Measurements from ENCODE around the gene QDPR. TPM values are rescaled to one million over a fixed set of nuclear protein-coding genes. Genes with fewer than 3 reads are reported as not detected.

QDPR gene
- total RNA-seq, 1 donor from 2014 or later = 22.6 TPM

GRCh38 chr4:17492876-17493275 lies 19.0 kb downstream of the QDPR start:
- Histone ChIP-seq H3K27me3 (ENCODE audit: control insufficient read depth, insufficient read depth, low read length) (no peaks in the 10 kb centered on the region), H3K4me3 (ENCODE audit: low read depth, low read length) (no peak overlapping the region), H3K36me3 (ENCODE audit: control insufficient read depth, insufficient read depth, low read length) (peaks cover 7% of the 10 kb centered on the region)
- FAIRE-seq (no peak), DNase-seq (ENCODE audit: low read depth) (no peak)
- TF ChIP-seq CTCF (IDR thresholded peaks at IDR 0.05; ENCODE audit: insufficient read depth, low read length, severe bottlenecking) = no peak

GRCh38 chr4:17492058-17492741 lies 19.7 kb downstream of the QDPR start:
- H3K36me3 ChIP-seq (ENCODE audit: control insufficient read depth, insufficient read depth, low read length) = peaks cover 8% of the 10 kb centered on the region
- H3K27me3 ChIP-seq (ENCODE audit: control insufficient read depth, insufficient read depth, low read length) = no peaks in the 10 kb centered on the region
- DNase-seq (ENCODE audit: low read depth) (no peak), FAIRE-seq (no peak)
- no peak for TF ChIP-seq CTCF (IDR thresholded peaks at IDR 0.05; ENCODE audit: insufficient read depth, low read length, severe bottlenecking)
- H3K4me3 ChIP-seq (ENCODE audit: low read depth, low read length) = no peak overlapping the region

GRCh38 chr4:17491196-17491595 lies 20.7 kb downstream of the QDPR start:
- H3K36me3 ChIP-seq (ENCODE audit: control insufficient read depth, insufficient read depth, low read length) = peaks cover 8% of the 10 kb centered on the region
- FAIRE-seq = no peak

GRCh38 chr4:17490575-17491059 lies 21.3 kb downstream of the QDPR start:
- Histone ChIP-seq H3K36me3 (ENCODE audit: control insufficient read depth, insufficient read depth, low read length) (peaks cover 8% of the 10 kb centered on the region), H3K27me3 (ENCODE audit: control insufficient read depth, insufficient read depth, low read length) (no peaks in the 10 kb centered on the region), H3K4me3 (ENCODE audit: low read depth, low read length) (no peak overlapping the region)
- TF ChIP-seq CTCF (IDR thresholded peaks at IDR 0.05; ENCODE audit: insufficient read depth, low read length, severe bottlenecking) = no peak
- DNase-seq (ENCODE audit: low read depth) = no peak
- FAIRE-seq = no peak

More at GRCh38 chr4:17491196-17491595, 20.7 kb downstream of the QDPR start:
- H3K27me3 ChIP-seq (ENCODE audit: control insufficient read depth, insufficient read depth, low read length) = no peaks in the 10 kb centered on the region
- H3K4me3 ChIP-seq (ENCODE audit: low read depth, low read length) = no peak overlapping the region
- DNase-seq (ENCODE audit: low read depth) = no peak
- TF ChIP-seq CTCF (IDR thresholded peaks at IDR 0.05; ENCODE audit: insufficient read depth, low read length, severe bottlenecking) = no peak

- no peak for FAIRE-seq
- no peak overlapping the region for H3K4me3 ChIP-seq (ENCODE audit: low read depth, low read length)
- no peak for TF ChIP-seq CTCF (IDR thresholded peaks at IDR 0.05; ENCODE audit: insufficient read depth, low read length, severe bottlenecking)
- H3K27me3 ChIP-seq (ENCODE audit: control insufficient read depth, insufficient read depth, low read length) = no peaks in the 10 kb centered on the region
- no peak for DNase-seq (ENCODE audit: low read depth)
- H3K36me3 ChIP-seq (ENCODE audit: control insufficient read depth, insufficient read depth, low read length) = peaks cover 8% of the 10 kb centered on the region
Observed at GRCh38 chr4:17489721-17490120, 22.2 kb downstream of the QDPR start.

- peaks cover 8% of the 10 kb centered on the region for H3K36me3 ChIP-seq (ENCODE audit: control insufficient read depth, insufficient read depth, low read length)
- no peaks in the 10 kb centered on the region for H3K27me3 ChIP-seq (ENCODE audit: control insufficient read depth, insufficient read depth, low read length)
- TF ChIP-seq CTCF (IDR thresholded peaks at IDR 0.05; ENCODE audit: insufficient read depth, low read length, severe bottlenecking) = no peak
- DNase-seq (ENCODE audit: low read depth) (no peak), FAIRE-seq (no peak)
- no peak overlapping the region for H3K4me3 ChIP-seq (ENCODE audit: low read depth, low read length)
Observed at GRCh38 chr4:17489123-17489522, 22.8 kb downstream of the QDPR start.
